Measurements from ENCODE around the gene BRI3.

DNA sequence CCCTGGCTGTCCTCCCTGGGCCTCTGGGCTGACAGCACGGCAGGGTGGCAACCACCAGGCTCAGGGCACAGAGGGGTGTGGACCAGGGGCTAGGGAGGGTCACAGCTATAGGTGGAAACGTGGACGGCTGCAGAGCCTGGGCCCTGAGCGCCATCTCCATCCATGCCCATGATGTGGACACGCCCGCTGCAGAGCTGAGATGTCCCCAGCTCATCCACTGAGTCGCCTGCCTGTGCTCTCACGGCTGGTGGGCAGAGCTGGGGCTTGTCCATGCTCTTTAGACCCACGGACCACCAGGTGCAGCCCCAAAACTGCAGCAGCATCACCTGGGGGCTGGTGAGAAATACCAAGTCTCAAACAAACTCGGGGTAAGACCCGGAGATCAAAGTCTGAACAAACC is 45.6 kb upstream of the BRI3 start:
- TF ChIP-seq EZH2phosphoT487 (IDR thresholded peaks at IDR 0.05; ENCODE audit: insufficient read depth, low read depth) = no peak
- no peak for TF ChIP-seq EZH2 (IDR thresholded peaks at IDR 0.05; ENCODE audit: insufficient read depth, poor library complexity, severe bottlenecking)
